HG03457 (cell line): Measurements from ENCODE around the gene MAP2K5.

Experiments
- ATAC-seq: cut with Tn5 transposase; IDR thresholded peaks from one replicate; pipeline ENCODE4 v1.9.1; 2021; ENCODE audit warnings: moderate number of reproducible peaks; ENCODE audit not compliant: unreplicated experiment

Gene MAP2K5

GRCh38 chr15:67820992-67821783, 278.7 kb downstream of the MAP2K5 start:
- no peak for ATAC-seq

DNA sequence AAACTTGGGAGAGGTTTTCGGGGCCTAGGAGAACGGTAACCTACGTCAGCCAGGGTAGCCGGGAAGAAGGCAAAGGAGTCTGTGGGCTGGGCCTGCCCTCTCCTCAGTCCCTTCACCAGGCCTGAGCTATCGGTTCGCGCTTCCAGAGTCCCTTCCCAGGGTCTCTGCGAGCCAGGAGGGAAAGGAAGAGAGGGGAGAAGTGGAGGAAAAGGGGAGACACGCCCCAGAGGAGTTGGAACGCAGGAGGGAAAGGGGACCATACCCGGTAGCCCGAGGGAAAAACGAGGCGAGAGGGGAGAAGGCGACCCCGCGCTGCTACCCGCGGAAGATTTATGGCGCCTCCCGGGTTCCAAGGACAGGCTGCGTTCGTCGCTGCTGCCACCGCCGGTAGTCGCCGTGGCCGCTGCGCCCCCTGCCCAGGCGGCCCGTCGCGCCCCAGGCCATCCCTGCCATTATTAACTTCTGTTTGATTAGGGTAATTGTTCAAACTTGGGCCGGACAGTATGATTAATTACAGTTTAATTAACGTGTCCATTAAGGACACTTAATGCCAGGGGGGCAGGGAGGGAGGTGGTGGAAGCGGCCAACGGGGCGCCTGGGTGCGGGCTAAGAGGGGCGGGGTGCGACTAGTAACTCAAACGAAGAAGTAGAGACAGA, 279.4 kb downstream of the MAP2K5 start:
- no peak for ATAC-seq

- ATAC-seq = no peak
Observed at GRCh38 chr15:67822537-67823313, 280.2 kb downstream of the MAP2K5 start.

- no peak for ATAC-seq
Observed at GRCh38 chr15:67823314-67824196, 281.1 kb downstream of the MAP2K5 start.

- ATAC-seq = no peak
Observed at GRCh38 chr15:67824197-67824968, 281.9 kb downstream of the MAP2K5 start.

DNA sequence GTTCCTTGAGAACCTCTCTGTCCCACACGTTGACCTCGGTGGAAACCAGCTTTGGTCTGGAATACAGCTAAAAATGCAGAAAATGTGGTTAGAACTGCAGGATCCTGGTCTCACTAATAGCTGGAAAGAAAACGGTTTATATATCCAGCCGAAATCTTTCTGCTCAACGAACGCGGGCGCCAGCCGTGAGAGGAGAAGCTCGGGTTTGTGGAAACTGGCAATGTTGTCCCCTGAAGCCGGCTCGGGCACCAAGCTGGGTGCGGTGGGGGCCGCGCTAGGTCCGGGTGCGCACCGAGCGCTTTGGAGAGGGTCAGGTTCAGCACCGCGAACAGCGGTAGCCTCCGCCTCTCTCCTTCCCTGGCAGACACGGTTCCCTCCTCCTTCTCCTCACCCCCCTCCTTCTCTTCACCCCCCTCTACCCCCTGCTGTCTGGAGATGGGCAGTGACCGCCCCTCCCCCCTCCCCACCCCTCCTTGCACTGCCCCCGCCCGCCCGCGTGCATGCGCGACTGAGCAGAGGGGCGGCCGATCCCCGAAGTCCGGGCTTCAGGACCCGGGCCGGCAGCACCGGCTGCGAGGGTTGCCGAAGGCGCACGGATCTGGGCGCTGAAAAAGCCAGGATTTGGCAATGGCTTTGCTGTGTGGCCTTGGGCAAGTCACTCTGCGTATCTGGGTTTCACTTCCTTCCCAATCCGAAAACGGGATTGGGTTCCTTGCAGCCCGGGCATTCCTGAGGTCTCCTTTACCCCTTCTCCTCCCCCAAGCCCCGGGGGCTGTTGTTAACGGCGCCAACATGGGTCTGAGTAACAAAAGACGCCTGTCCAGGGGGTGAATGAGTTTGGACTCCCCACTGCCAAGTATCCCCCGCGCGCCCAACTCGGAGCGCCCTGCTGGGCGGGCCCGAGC, 282.7 kb downstream of the MAP2K5 start, which contains the start of gene SKOR1:
SKOR1 (plus strand) TSS at position 534 of the 905 bp plus-strand sequence; CDS start at position 628, 94 bp downstream.
- no peak for ATAC-seq

GRCh38 chr15:67825881-67826716, 283.6 kb downstream of the MAP2K5 start:
- no peak for ATAC-seq

- no peak for ATAC-seq
Observed at GRCh38 chr15:67826717-67827561, 284.4 kb downstream of the MAP2K5 start.

- ATAC-seq = no peak
Observed at GRCh38 chr15:67827562-67828277, 285.2 kb downstream of the MAP2K5 start.

GRCh38 chr15:67828278-67828968, 285.9 kb downstream of the MAP2K5 start:
- no peak for ATAC-seq

GRCh38 chr15:67828969-67829646, 286.6 kb downstream of the MAP2K5 start:
- ATAC-seq = no peak

GRCh38 chr15:67829647-67830504, 287.4 kb downstream of the MAP2K5 start:
- no peak for ATAC-seq

DNA sequence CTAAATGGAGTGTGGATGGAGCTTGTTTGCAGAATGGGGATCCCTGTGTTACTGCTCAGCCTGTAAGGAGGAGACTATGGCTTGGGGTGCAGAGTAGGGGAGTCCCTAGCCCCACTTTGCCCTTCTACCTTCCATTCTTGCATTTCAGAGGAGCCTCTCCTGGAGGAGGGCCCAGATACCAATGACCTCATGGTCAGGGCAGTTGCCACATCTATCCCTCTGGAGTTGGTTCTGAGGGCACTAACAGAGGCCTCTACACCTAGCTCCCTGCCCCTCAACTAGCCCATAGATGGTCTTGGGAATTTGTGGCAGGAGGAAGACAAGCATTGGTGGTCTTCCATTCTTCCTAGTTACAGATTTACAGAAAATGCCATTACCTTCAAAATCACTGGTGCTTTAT, 288.9 kb downstream of the MAP2K5 start:
- ATAC-seq = no peak

- no peak for ATAC-seq
Observed at GRCh38 chr15:67832031-67832551, 289.6 kb downstream of the MAP2K5 start.
